HG03175 (cell line): Measurements from ENCODE around the gene PTH2.

Experiments used
- ATAC-seq: cut with Tn5 transposase; IDR thresholded peaks from one replicate; pipeline ENCODE4 v1.9.1; 2021; ENCODE audit warnings: mild to moderate bottlenecking, moderate library complexity; ENCODE audit not compliant: unreplicated experiment

PTH2 gene

GRCh38 chr19:49432141-49433073 lies 9.2 kb upstream of the PTH2 start:
- no peak for ATAC-seq

GRCh38 chr19:49431330-49431749 lies 8.1 kb upstream of the PTH2 start:
- ATAC-seq: no peak

- no peak for ATAC-seq
These were observed 7.6 kb upstream of the PTH2 start for GRCh38 chr19:49430678-49431329.

GRCh38 chr19:49430172-49430677 lies 7.0 kb upstream of the PTH2 start:
- no peak for ATAC-seq

GRCh38 chr19:49428547-49429451 lies 5.6 kb upstream of the PTH2 start:
- no peak for ATAC-seq

GRCh38 chr19:49427855-49428546 lies 4.8 kb upstream of the PTH2 start:
- no peak for ATAC-seq

- ATAC-seq: no peak
These were observed 4.1 kb upstream of the PTH2 start for GRCh38 chr19:49427339-49427738.

- no peak for ATAC-seq
These were observed 2.8 kb upstream of the PTH2 start for GRCh38 chr19:49425922-49426592.

GRCh38 chr19:49425178-49425577 lies 1.9 kb upstream of the PTH2 start, which contains the start of gene GFY:
TSS of gene GFY (plus strand) at chr19:49425388. CDS start at chr19:49426431, 1,043 bp downstream.
- ATAC-seq: no peak

- no peak for ATAC-seq
These were observed 703 bp upstream of the PTH2 start for GRCh38 chr19:49423985-49424303.

- no peak for ATAC-seq
These were observed 702 bp downstream of the PTH2 start for GRCh38 chr19:49422407-49423070.

- ATAC-seq: no peak
These were observed 1.4 kb downstream of the PTH2 start for GRCh38 chr19:49421878-49422202.

- ATAC-seq: no peak
These were observed 2.0 kb downstream of the PTH2 start for GRCh38 chr19:49421039-49421877.

GRCh38 chr19:49420227-49420626 lies 3.0 kb downstream of the PTH2 start:
- no peak for ATAC-seq

GRCh38 chr19:49419173-49419572 lies 4.1 kb downstream of the PTH2 start:
- ATAC-seq: no peak

- no peak for ATAC-seq
These were observed 4.7 kb downstream of the PTH2 start for GRCh38 chr19:49418511-49418910.

GRCh38 chr19:49417088-49417487 lies 6.2 kb downstream of the PTH2 start:
- no peak for ATAC-seq

- ATAC-seq: no peak
These were observed 7.4 kb downstream of the PTH2 start for GRCh38 chr19:49415810-49416200.
